ENCODE measurements around the gene GPR156. TPM values are rescaled to one million over a fixed set of nuclear protein-coding genes. Genes with fewer than 3 reads are reported as not detected.

The GPR156 gene
- total and polyA plus RNA-seq, 8 donors, result 0.13 to 0.89 (median 0.37) TPM; not detected in 5

DNA sequence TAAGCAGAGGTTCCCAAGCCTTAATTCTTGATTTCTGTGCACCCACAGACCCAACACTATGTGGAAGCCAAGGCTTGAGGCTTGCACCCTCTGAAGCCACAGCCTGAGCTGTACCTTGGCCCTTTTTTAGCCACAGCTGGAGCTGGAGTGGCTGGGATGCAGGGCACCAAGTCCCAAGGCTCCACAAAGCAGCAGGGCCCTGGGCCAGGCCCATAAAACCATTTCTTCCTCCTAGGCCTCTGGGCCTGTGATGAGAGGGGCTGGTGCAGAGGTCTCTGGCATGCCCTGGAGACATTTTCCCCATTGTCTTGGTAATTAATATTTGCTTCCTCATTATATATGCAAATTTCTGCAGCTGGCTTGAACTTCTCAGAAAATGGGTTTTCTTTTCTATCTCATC lies 129.9 kb downstream of the GPR156 start:
- H3K27me3 ChIP-seq, result no peaks in the 10 kb centered on the region
- no peak overlapping the region for H3K27ac ChIP-seq
- TF ChIP-seq POLR2A (IDR thresholded peaks at IDR 0.05) (no peak), CTCF (IDR thresholded peaks at IDR 0.05) (no peak), EP300 (IDR thresholded peaks at IDR 0.05) (no peak), POLR2AphosphoS5 (IDR thresholded peaks at IDR 0.05) (no peak)
- H3K4me1 ChIP-seq, result peaks cover 4 to 11% (median 8%) of the 10 kb centered on the region in 4 donors
- intact Hi-C loops (cut with DNase I; ENCODE audit: low total_unique reads), result no loop called here
- peaks cover 6 to 21% (median 13%) of the 10 kb centered on the region in 4 donors for H3K9me3 ChIP-seq
- DNase-seq, result no peak
- H3K4me3 ChIP-seq, result no peak overlapping the region
- H3K36me3 ChIP-seq, result no peaks in the 10 kb centered on the region

GRCh38 chr3:120153294-120153693 lies 131.7 kb downstream of the GPR156 start:
- no peaks in the 10 kb centered on the region for H3K27me3 ChIP-seq

GRCh38 chr3:120151791-120152190 lies 133.2 kb downstream of the GPR156 start:
- H3K9me3 ChIP-seq, result peaks cover 6 to 21% (median 13%) of the 10 kb centered on the region in 4 donors
- H3K4me3 ChIP-seq, result no peak overlapping the region
- H3K27me3 ChIP-seq, result no peaks in the 10 kb centered on the region
- H3K4me1 ChIP-seq, result peaks cover 0 to 17% (median 12%) of the 10 kb centered on the region in 4 donors
- WGBS, 5 donors, result 69 to 88% (median 74%) methylated on average over 4 of the region's 4 CpGs
- TF ChIP-seq EP300 (IDR thresholded peaks at IDR 0.05) (no peak), POLR2A (IDR thresholded peaks at IDR 0.05) (no peak), CTCF (IDR thresholded peaks at IDR 0.05) (no peak), POLR2AphosphoS5 (IDR thresholded peaks at IDR 0.05) (no peak)
- DNase-seq, result peak in 1 of 2 donors; percentile 36
- intact Hi-C loops (cut with DNase I; ENCODE audit: low total_unique reads), result no loop called here
- no peaks in the 10 kb centered on the region for H3K36me3 ChIP-seq
- no peak overlapping the region for H3K27ac ChIP-seq

More at GRCh38 chr3:120153294-120153693, 131.7 kb downstream of the GPR156 start:
- Histone ChIP-seq H3K36me3 (no peaks in the 10 kb centered on the region), H3K9me3 (peaks cover 6 to 21% (median 13%) of the 10 kb centered on the region in 4 donors), H3K4me3 (no peak overlapping the region), H3K4me1 (peaks cover 0 to 4% (median 1%) of the 10 kb centered on the region in 4 donors), H3K27ac (no peak overlapping the region)
- 44 to 63% (median 60%) methylated on average over 2 of the region's 2 CpGs for WGBS, 5 donors
- intact Hi-C loops (cut with DNase I; ENCODE audit: low total_unique reads), result no loop called here
- no peak for TF ChIP-seq POLR2AphosphoS5 (IDR thresholded peaks at IDR 0.05)
- TF ChIP-seq EP300 (IDR thresholded peaks at IDR 0.05), result no peak
- no peak for TF ChIP-seq POLR2A (IDR thresholded peaks at IDR 0.05)
- TF ChIP-seq CTCF (IDR thresholded peaks at IDR 0.05), result no peak
- DNase-seq, result no peak

GRCh38 chr3:120148187-120148949 lies 136.7 kb downstream of the GPR156 start:
- peaks cover 0 to 17% (median 14%) of the 10 kb centered on the region in 4 donors for H3K4me1 ChIP-seq
- TF ChIP-seq POLR2A (IDR thresholded peaks at IDR 0.05), result no peak
- TF ChIP-seq CTCF (IDR thresholded peaks at IDR 0.05), result no peak
- no peak for TF ChIP-seq POLR2AphosphoS5 (IDR thresholded peaks at IDR 0.05)
- TF ChIP-seq EP300 (IDR thresholded peaks at IDR 0.05), result no peak
- H3K36me3 ChIP-seq, result no peaks in the 10 kb centered on the region
- intact Hi-C loops (cut with DNase I; ENCODE audit: low total_unique reads), result no loop called here
- DNase-seq, result no peak
- no peaks in the 10 kb centered on the region for H3K9me3 ChIP-seq
- no peaks in the 10 kb centered on the region for H3K27me3 ChIP-seq
- H3K4me3 ChIP-seq, result no peak overlapping the region
- peak overlapping the region; percentile 34 to 77 (median 57) for H3K27ac ChIP-seq
- 73 to 85% (median 84%) methylated on average over 3 of the region's 3 CpGs for WGBS, 5 donors
